BLaER1 (cell line): ENCODE measurements around the gene FNDC11.

ENCODE experiments used
- H3K27ac ChIP-seq: shearing (Covaris generic); formaldehyde crosslinking; 2 replicates; pipeline ENCODE4 v1.8.1; 2022
- H3K27me3 ChIP-seq: shearing (Covaris generic); formaldehyde crosslinking; 2 replicates; pipeline ENCODE4 v1.8.1; 2022
- H3K36me3 ChIP-seq: shearing (Covaris generic); formaldehyde crosslinking; 2 replicates; pipeline ENCODE4 v1.8.1; 2022
- H3K4me1 ChIP-seq: shearing (Covaris generic); formaldehyde crosslinking; 2 replicates; pipeline ENCODE4 v1.8.1; 2022
- H3K4me2 ChIP-seq: shearing (Covaris generic); formaldehyde crosslinking; 2 replicates; pipeline ENCODE4 v1.8.1; 2022
- H3K4me3 ChIP-seq: shearing (Covaris generic); formaldehyde crosslinking; 2 replicates; pipeline ENCODE4 v1.8.1; 2022
- H3K9ac ChIP-seq: shearing (Covaris generic); formaldehyde crosslinking; 2 replicates; pipeline ENCODE4 v1.8.1; 2022
- H3K9me3 ChIP-seq: shearing (Covaris generic); formaldehyde crosslinking; 2 replicates; pipeline ENCODE4 v1.8.1; 2022
- H4K20me1 ChIP-seq: shearing (Covaris generic); formaldehyde crosslinking; 2 replicates; pipeline ENCODE4 v1.8.1; 2022
- Cebpa-rat ChIP-seq: shearing (Covaris generic); IDR thresholded peaks from 2 replicates; pipeline ENCODE4 v1.8.1; 2022

Gene FNDC11

GRCh38 chr20:63589261-63590217 is 35.6 kb downstream of the FNDC11 start:
- H3K27me3 ChIP-seq, result no peaks in the 10 kb centered on the region; the same call in 1 of the 2 replicates
- H4K20me1 ChIP-seq, result peaks cover 39% of the 10 kb centered on the region
- peak overlapping the region; percentile 85 for H3K27ac ChIP-seq
- no peak for TF ChIP-seq Cebpa-rat
- peak overlapping the region; percentile 11; the same call in 1 of the 2 replicates for H3K4me3 ChIP-seq
- H3K9me3 ChIP-seq, result no peaks in the 10 kb centered on the region
- peak overlapping the region; percentile 54 for H3K9ac ChIP-seq
- peak overlapping the region; percentile 96 for H3K4me2 ChIP-seq
- H3K36me3 ChIP-seq, result peaks cover 57% of the 10 kb centered on the region
- H3K4me1 ChIP-seq, result peaks cover 64% of the 10 kb centered on the region

GRCh38 chr20:63590218-63591146 is 36.5 kb downstream of the FNDC11 start:
- Histone ChIP-seq H3K4me1 (peaks cover 55% of the 10 kb centered on the region), H3K36me3 (peaks cover 64% of the 10 kb centered on the region)

GRCh38 chr20:63591147-63591533 is 37.2 kb downstream of the FNDC11 start:
- H3K36me3 ChIP-seq, result peaks cover 71% of the 10 kb centered on the region
- H3K27me3 ChIP-seq, result no peaks in the 10 kb centered on the region; the same call in 1 of the 2 replicates
- H3K27ac ChIP-seq, result no peak overlapping the region
- H3K4me2 ChIP-seq, result no peak overlapping the region
- peaks cover 48% of the 10 kb centered on the region for H3K4me1 ChIP-seq
- H4K20me1 ChIP-seq, result peaks cover 47% of the 10 kb centered on the region
- no peak overlapping the region for H3K4me3 ChIP-seq
- H3K9ac ChIP-seq, result no peak overlapping the region
- H3K9me3 ChIP-seq, result no peaks in the 10 kb centered on the region
- no peak for TF ChIP-seq Cebpa-rat

More at GRCh38 chr20:63590218-63591146, 36.5 kb downstream of the FNDC11 start:
- H3K9me3 ChIP-seq, result no peaks in the 10 kb centered on the region
- H3K9ac ChIP-seq, result no peak overlapping the region
- H3K4me2 ChIP-seq, result peak overlapping the region; percentile 96
- no peak overlapping the region; the same call in 1 of the 2 replicates for H3K4me3 ChIP-seq
- no peak for TF ChIP-seq Cebpa-rat
- H3K27me3 ChIP-seq, result no peaks in the 10 kb centered on the region; the same call in 1 of the 2 replicates
- H3K27ac ChIP-seq, result peak overlapping the region; percentile 9; the same call in 1 of the 2 replicates
- peaks cover 40% of the 10 kb centered on the region for H4K20me1 ChIP-seq

- peaks cover 76% of the 10 kb centered on the region for H3K36me3 ChIP-seq
- no peak overlapping the region for H3K27ac ChIP-seq
Observed at GRCh38 chr20:63591786-63592355, 37.9 kb downstream of the FNDC11 start.

GRCh38 chr20:63592661-63593060 is 38.7 kb downstream of the FNDC11 start:
- H3K9ac ChIP-seq, result no peak overlapping the region
- H3K4me1 ChIP-seq, result peaks cover 33% of the 10 kb centered on the region
- peaks cover 83% of the 10 kb centered on the region for H3K36me3 ChIP-seq
- H3K27me3 ChIP-seq, result no peaks in the 10 kb centered on the region; the same call in 1 of the 2 replicates
- no peak for TF ChIP-seq Cebpa-rat
- no peak overlapping the region for H3K4me2 ChIP-seq
- no peaks in the 10 kb centered on the region for H3K9me3 ChIP-seq
- H3K27ac ChIP-seq, result no peak overlapping the region
- H3K4me3 ChIP-seq, result no peak overlapping the region
- peaks cover 47% of the 10 kb centered on the region for H4K20me1 ChIP-seq

More at GRCh38 chr20:63591786-63592355, 37.9 kb downstream of the FNDC11 start:
- Histone ChIP-seq H3K27me3 (no peaks in the 10 kb centered on the region; the same call in 1 of the 2 replicates), H3K4me2 (no peak overlapping the region), H3K9me3 (no peaks in the 10 kb centered on the region), H3K4me3 (no peak overlapping the region), H3K4me1 (peaks cover 41% of the 10 kb centered on the region), H3K9ac (no peak overlapping the region), H4K20me1 (peaks cover 49% of the 10 kb centered on the region)
- no peak for TF ChIP-seq Cebpa-rat

GRCh38 chr20:63594043-63594561 is 40.1 kb downstream of the FNDC11 start:
- no peak overlapping the region for H3K9ac ChIP-seq

GRCh38 chr20:63595416-63596127 is 41.6 kb downstream of the FNDC11 start:
- no peak overlapping the region for H3K4me2 ChIP-seq
- no peak overlapping the region for H3K9ac ChIP-seq
- peaks cover 47% of the 10 kb centered on the region for H4K20me1 ChIP-seq
- H3K4me1 ChIP-seq, result peaks cover 4% of the 10 kb centered on the region; the same call in 1 of the 2 replicates
- no peak overlapping the region for H3K27ac ChIP-seq
- no peaks in the 10 kb centered on the region for H3K9me3 ChIP-seq
- H3K27me3 ChIP-seq, result no peaks in the 10 kb centered on the region; the same call in 1 of the 2 replicates
- peaks cover 98% of the 10 kb centered on the region for H3K36me3 ChIP-seq
- H3K4me3 ChIP-seq, result no peak overlapping the region
- TF ChIP-seq Cebpa-rat, result no peak

More at GRCh38 chr20:63594043-63594561, 40.1 kb downstream of the FNDC11 start:
- Histone ChIP-seq H3K36me3 (peaks cover 97% of the 10 kb centered on the region), H3K27me3 (no peaks in the 10 kb centered on the region; the same call in 1 of the 2 replicates), H3K4me2 (no peak overlapping the region), H4K20me1 (peaks cover 47% of the 10 kb centered on the region), H3K4me3 (no peak overlapping the region), H3K9me3 (no peaks in the 10 kb centered on the region), H3K27ac (no peak overlapping the region), H3K4me1 (peaks cover 18% of the 10 kb centered on the region)
- no peak for TF ChIP-seq Cebpa-rat

GRCh38 chr20:63596423-63596822 is 42.5 kb downstream of the FNDC11 start:
- Histone ChIP-seq H3K36me3 (peaks cover 98% of the 10 kb centered on the region), H4K20me1 (peaks cover 55% of the 10 kb centered on the region), H3K4me3 (no peak overlapping the region), H3K4me2 (no peak overlapping the region), H3K27me3 (no peaks in the 10 kb centered on the region; the same call in 1 of the 2 replicates), H3K27ac (no peak overlapping the region), H3K4me1 (no peaks in the 10 kb centered on the region), H3K9me3 (no peaks in the 10 kb centered on the region), H3K9ac (no peak overlapping the region)
- no peak for TF ChIP-seq Cebpa-rat
